Hematopoietic multipotent progenitor cell treated with erythropoietin and hydrocortisone succinate and interleukin-3 and kit ligand, for 6 days (in vitro differentiated cells): ENCODE data around the gene ARFIP1.
A peak's percentile ranks its signal among the peaks of the same experiment; 100 is the strongest.
"Not testable (repeated sequence)": the region's sequence is repeated elsewhere in the genome, so short reads cannot be mapped to it uniquely, and the experiment has no call there.

ENCODE experiments used
- DNase-seq: peaks from one replicate; pipeline ENCODE4 v3.0.0-alpha.2; 2015

Gene ARFIP1, protein sequence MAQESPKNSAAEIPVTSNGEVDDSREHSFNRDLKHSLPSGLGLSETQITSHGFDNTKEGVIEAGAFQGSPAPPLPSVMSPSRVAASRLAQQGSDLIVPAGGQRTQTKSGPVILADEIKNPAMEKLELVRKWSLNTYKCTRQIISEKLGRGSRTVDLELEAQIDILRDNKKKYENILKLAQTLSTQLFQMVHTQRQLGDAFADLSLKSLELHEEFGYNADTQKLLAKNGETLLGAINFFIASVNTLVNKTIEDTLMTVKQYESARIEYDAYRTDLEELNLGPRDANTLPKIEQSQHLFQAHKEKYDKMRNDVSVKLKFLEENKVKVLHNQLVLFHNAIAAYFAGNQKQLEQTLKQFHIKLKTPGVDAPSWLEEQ

DNA sequence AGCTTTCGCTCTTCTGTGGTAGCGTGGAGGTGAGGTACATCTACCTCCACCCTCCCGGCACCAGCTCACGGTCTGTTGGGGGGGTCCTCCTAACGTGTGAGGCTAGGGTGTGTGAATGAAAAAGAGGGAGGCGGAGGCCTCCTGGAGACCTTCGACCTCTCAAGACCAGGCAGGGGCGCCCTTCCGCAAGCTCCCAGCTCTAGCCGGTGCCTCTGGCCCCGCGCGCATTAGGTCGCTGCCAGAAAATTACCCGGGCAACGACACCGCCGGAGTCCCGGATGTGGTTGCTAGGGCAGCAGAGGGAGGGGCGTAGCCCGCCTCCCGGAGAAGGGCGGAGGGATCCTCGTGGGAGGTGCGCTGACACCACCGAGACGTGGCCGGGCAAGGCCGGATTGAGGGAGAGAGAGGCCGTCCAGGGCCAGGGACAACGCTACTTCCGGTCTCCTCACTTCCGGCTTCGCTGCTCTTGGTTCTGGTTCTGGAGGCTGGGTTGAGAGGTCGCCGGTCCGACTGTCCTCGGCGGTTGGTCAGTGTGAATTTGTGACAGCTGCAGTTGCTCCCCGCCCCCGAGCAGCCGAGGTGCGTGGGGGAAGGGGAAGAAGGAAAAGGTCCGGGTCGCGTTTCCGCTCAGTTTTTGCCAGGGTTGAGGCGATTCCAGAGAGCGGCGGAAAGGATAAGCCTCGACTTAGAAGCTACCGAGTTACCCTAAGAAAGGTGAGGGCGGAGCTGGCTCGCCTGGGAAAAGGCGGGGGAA is at the start of gene ARFIP1, which contains the start of gene TIGD4:
Gene ARFIP1, plus strand, starts transcription at position 442 of the 754 bp plus-strand sequence. CDS start 49,680 bp downstream, outside the sequence.
Gene TIGD4, minus strand, starts transcription at position 218 of the 754 bp plus-strand sequence. CDS start 8,726 bp downstream, outside the sequence.
- DNase-seq: peak; percentile 98

DNA sequence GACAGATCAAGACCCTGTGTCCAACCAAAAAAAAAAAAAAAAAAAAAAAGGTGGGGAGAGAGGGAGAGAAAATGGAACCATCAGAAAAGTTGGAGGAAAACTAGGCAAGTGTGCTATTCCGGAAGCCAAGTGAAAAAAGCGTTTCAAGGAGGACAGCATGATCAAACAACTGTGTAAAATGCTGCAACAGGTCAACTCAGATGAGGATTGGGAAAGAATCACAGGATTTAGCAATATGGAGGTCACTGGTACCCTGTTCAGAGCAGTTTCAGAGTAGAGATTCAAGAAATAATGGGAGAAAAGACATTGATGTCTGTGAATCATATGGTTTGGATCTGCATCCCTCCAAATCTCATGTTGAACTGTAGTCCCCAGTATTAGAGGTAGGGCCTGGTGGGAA is 47.8 kb upstream of the ARFIP1 start:
- DNase-seq: no peak

DNA sequence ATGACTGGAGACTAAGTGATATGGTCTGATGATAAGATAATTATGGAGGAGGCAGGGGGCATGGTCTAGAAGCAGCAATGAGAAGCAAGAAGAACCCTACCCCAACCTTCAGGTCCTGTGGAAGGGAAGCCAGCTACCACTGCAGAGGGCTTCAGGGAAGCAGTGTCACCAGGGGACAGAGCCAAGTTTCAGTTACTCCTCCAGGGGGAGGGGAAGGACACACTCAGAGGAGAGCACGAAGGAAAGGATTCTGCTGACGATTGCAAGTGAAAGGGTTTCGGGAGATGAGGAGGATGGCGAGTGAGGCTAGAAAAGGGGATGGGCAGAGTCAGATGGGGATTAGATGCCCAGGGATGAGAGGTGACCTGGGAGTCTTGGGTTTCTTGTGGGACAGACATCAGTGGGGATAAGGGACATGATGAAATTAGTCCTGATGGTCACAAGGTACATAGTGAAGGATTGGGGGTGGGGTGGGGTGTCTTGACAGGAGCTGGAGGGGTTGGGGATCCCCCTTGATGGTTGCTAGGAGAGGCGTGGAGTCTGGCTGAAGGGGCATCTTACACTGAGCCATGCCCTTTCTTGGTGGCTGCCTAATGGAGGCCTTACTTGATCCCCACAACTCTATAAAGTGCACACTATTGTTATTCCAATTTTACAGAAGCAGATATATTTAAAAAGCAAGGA is 45.6 kb upstream of the ARFIP1 start:
- no peak for DNase-seq

DNA sequence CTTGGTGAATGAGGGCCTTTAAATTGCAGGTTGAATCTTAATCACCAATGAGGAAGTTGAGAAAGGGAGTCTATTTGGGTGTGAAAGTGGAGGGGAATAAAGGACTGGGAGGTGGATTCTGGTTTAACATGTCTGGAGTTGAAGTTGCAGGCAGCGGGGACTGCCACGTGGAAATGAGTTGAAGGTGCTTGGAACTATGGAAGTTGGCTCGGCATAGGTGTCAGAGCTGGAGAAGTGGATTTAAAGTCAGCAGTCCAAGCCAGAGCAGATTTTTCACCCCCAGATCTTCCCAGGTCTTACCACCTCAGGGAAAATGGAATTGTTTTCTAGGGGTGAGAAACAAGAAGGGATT is 45.1 kb upstream of the ARFIP1 start:
- no peak for DNase-seq

DNA sequence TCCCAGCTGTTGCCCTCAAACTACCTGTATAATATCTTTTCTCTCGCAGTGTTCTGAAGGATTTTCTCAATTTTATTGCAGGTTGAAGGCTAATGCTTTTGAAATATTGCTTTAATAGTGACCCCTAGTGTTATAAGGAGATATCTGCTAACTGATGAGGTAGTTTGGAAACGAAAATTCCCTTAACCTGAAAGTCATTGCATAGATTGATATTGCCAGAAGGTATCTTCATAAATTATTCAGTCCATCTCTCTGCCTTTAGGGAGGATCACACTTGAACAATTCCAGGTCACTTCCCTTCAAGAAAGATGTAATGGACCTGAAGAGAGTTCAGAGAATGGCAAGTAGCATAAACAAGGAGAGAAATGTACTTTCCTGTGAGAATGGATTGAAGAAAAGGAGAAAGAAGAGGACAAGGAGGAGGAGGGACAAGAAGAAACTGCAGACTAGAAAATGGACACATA is 44.3 kb upstream of the ARFIP1 start:
- peak; percentile 73 for DNase-seq

- no peak for DNase-seq
These were observed 43.8 kb upstream of the ARFIP1 start for GRCh38 chr4:152735906-152736305.

DNA sequence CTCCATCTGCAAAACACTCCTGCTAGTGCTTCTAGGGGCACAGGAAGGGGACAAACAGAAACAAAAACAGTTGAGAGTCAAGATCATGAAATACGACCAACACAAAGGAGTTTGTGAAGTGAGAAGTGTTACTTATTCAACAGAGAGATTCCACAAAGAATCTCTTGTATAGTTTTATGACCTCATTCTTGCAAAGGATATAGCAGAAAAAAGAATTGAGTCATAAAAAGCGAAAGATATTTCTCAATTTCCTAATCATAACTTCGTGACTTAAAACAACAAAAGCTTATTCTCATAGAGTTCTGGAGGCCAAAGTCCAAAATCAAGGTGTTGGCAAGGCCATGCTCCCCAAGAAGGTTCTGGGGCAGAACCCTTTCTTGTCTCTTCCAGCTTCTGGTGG is 40.9 kb upstream of the ARFIP1 start:
- DNase-seq: no peak

GRCh38 chr4:152747444-152747843 is 32.3 kb upstream of the ARFIP1 start:
- no peak for DNase-seq

DNA sequence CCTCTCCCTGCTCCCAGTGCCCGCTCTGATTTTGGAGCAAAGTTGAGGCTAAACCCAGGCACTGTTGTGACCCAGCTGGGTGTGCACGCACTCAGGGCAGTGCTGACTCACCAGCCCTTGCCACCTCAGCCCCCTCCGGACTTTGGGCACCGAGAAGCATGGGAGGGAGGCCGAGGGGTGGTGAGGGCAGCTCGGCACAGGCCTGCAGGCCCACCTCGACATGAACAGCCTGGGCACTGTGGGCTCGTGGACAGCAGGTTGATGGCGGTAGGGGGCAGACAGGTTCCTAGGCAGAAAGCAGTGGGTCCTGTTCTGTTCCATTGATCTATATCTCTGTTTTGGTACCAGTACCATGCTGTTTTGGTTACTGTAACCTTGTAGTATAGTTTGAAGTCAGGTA is 31.1 kb upstream of the ARFIP1 start:
- no peak for DNase-seq

DNA sequence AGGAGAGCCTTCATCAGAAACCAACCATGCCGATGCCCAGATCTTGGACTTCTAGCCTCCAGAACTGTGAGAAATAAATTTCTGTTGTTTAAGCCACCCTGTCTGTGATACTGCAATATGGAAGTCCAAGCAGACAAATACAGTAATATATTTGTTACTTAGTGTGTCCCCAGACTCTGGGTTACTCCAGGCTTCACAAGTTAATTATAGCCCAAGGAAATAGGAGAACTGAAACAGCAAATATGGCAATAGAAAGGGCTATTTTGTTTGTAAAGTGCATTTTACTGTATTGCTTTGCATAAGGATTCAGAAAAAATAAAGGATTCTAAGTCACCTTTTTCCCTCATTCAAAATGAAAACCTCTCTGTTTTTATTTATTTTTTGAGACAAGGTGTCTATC is 16.0 kb upstream of the ARFIP1 start:
- no peak for DNase-seq

DNA sequence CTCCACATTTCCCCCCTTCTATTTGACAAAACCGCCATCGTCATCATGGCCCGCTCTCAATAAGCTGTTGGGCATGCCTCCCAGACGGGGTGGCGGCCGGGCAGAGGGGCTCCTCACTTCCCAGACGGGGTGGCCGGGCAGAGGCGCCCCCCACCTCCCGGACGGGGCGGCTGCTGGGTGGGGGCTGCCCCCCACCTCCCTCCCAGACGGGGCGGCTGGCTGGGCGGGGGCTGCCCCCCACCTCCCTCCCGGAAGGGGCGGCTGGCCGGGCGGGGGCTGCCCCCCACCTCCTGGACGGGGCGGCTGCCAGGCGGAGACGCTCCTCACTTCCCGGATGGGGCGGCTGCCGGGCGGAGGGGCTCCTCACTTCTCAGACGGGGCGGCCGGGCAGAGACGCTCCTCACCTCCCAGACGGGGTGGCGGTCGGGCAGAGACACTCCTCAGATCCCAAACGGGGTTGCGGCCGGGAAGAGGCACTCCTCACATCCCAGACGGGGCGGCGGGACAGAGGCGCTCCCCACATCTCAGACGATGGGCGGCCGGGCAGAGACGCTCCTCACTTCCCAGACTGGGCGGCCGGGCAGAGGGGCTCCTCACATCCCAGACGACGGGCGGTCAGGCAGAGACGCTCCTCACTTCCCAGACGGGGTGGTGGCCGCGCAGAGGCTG is 14.6 kb upstream of the ARFIP1 start:
- DNase-seq: not testable (repeated sequence)

DNA sequence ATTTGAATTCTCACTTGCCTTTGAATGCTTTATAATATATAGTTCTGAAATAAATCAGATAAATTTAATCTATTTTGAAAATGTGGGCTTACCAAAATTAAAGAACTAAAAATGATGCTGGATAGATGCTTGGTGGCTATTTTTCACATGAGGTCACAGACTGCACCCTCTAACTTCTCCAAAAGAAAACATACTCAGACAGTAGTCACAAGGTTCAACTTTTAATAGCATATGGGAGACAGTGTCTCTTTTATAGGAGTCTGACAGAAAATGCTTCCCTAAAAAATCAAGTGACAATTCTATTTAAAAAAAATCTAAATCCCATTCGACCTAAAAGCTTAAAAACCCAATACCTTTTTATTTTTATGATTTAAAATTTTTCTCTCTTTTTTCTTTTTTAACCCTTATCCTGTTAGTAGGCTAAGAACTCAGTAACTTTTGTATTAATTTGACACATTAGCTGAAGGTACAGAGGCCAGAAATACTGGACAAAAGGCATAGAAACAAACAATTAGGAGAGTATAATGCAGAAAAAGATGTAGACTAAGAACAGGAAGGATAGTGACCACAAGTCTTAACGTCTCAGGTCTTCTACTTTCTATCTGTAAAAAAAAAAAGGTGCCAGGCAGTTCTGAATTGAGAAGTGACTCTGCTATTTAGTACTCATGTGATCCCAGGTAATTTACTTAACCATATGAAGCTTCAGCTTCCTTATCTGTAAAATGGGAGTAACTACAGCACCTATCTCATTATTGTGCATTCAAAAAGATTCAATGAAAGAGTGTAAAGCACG is 7.8 kb upstream of the ARFIP1 start:
- no peak for DNase-seq

GRCh38 chr4:152773339-152773738 is 6.4 kb upstream of the ARFIP1 start:
- no peak for DNase-seq

DNA sequence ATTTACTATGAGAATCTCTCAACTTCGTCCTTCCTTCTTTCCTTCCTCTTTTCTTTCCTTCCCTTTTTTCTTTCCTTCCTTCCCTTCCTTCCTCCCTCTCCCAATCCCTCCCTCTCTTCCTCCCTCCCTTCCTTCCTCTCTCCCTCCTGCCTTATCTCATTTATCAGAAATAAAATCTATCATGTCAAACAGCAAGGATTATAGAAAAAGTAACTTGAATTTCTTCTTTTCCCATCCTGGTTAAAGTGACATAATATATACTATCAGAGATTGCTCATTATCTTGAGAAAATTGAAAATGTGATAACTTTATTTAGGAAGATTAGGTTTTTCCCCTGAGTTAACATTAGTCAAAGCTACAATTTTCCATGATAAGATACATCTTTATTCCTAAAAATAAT is 5.8 kb upstream of the ARFIP1 start:
- no peak for DNase-seq

GRCh38 chr4:152776352-152776751 is 3.4 kb upstream of the ARFIP1 start:
- peak; percentile 36 for DNase-seq

GRCh38 chr4:152777488-152777887 is 2.3 kb upstream of the ARFIP1 start:
- no peak for DNase-seq

DNA sequence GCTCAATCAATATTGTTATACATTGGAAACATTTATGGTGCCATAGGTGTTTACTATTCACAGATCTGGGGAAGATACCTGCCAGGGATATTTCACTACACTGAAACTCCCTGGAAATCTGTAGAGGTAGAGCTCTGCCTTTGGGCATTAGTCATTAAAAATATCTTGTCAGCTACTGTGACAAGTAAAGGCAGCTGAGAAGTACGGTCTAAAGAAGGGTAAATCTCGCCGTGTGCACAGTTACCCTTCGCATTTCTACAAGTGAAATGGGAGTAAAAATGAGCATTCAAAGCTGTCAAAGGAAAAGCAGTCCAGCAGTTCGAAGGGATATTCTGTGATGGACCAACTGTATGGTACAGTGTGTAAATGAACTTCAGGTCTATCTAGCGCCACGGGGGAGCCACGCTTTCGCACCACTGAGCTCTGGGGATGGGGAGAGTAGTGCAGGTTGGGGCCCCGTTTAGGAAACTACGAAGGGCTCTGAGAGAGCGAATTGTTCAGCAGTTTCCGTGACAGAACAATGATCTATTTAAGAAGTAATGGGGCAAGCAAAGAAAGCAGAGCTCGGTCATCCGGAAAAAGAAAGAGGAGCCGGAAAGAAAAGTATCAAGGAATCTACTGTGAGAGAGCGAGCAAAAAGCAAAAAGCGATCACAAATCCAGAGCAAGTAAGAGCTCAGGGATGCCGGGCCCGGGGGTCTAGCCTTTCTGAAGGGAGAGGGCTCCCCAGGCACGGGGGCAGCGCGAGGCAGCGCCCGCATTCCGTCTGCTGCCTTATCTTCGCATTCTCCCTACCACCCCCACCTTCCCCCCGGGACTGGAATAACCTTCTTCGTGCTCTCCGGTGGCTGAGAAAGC is 870 bp upstream of the ARFIP1 start:
- peak; percentile 56 for DNase-seq

GRCh38 chr4:152780267-152780778 is 569 bp downstream of the ARFIP1 start:
- no peak for DNase-seq

- DNase-seq: peak; percentile 51
These were observed 5.0 kb downstream of the ARFIP1 start for GRCh38 chr4:152784490-152785350.
